ENCODE results near the gene ABCA7. TPM values are rescaled to one million over a fixed set of nuclear protein-coding genes. Genes with fewer than 3 reads are reported as not detected.

Gene ABCA7
- total RNA-seq, 1 donor, result 3.5 TPM

GRCh38 chr19:1055028-1055425, 15.1 kb downstream of the ABCA7 start:
- DNase-seq (ENCODE audit: low read depth), result no peak
- no peak for TF ChIP-seq CTCF (IDR thresholded peaks at IDR 0.05; ENCODE audit: insufficient read depth, low read length)
- no peak overlapping the region for H3K4me3 ChIP-seq (ENCODE audit: low read depth, low read length)

GRCh38 chr19:1055886-1056620, 16.1 kb downstream of the ABCA7 start:
- no peak for DNase-seq (ENCODE audit: low read depth)
- no peak for TF ChIP-seq CTCF (IDR thresholded peaks at IDR 0.05; ENCODE audit: insufficient read depth, low read length)
- no peak overlapping the region for H3K4me3 ChIP-seq (ENCODE audit: low read depth, low read length)

GRCh38 chr19:1057176-1057855, 17.4 kb downstream of the ABCA7 start:
- TF ChIP-seq CTCF (IDR thresholded peaks at IDR 0.05; ENCODE audit: insufficient read depth, low read length), result no peak
- peak; percentile 69 for DNase-seq (ENCODE audit: low read depth)
- no peak overlapping the region for H3K4me3 ChIP-seq (ENCODE audit: low read depth, low read length)

- no peak for TF ChIP-seq CTCF (IDR thresholded peaks at IDR 0.05; ENCODE audit: insufficient read depth, low read length)
- DNase-seq (ENCODE audit: low read depth), result no peak
- H3K4me3 ChIP-seq (ENCODE audit: low read depth, low read length), result no peak overlapping the region
Observed at GRCh38 chr19:1058112-1058511, 18.2 kb downstream of the ABCA7 start.

GRCh38 chr19:1060689-1061088, 20.8 kb downstream of the ABCA7 start:
- no peak overlapping the region for H3K4me3 ChIP-seq (ENCODE audit: low read depth, low read length)
- no peak for DNase-seq (ENCODE audit: low read depth)
- TF ChIP-seq CTCF (IDR thresholded peaks at IDR 0.05; ENCODE audit: insufficient read depth, low read length), result no peak

- no peak for DNase-seq (ENCODE audit: low read depth)
- TF ChIP-seq CTCF (IDR thresholded peaks at IDR 0.05; ENCODE audit: insufficient read depth, low read length), result no peak
- no peak overlapping the region for H3K4me3 ChIP-seq (ENCODE audit: low read depth, low read length)
Observed at GRCh38 chr19:1061987-1062386, 22.1 kb downstream of the ABCA7 start.

Data from fibroblast of the aortic adventitia (primary cell).